HCT116 (cell line): Measurements from ENCODE around the gene GALNS. TPM values are rescaled to one million over a fixed set of nuclear protein-coding genes. Genes with fewer than 3 reads are reported as not detected.

Experiments
- ATAC-seq: fragments of 200-7000 bp; cut with Tn5 transposase; 2 replicates; pipeline ENCODE4 v1.9.1; 2020; ENCODE audit warnings: mild to moderate bottlenecking, moderate library complexity
- BruUV-seq: library from RNA; stranded (reverse); fragments of 400-500 nt; replicated peaks from 2 replicates; lab custom pipeline; 2021; lab: Mats Ljungman, UMichigan
- CTCF ChIA-PET: fragments of 300-600 bp; sonication (Branson Sonifier 250); formaldehyde crosslinking; loops from one replicate; lab custom pipeline; 2021; ENCODE audit warnings: antibody characterized with exemption; lab: Charles Lee
- POLR2A ChIA-PET: fragments of 300-600, 350-600 bp; sonication (Branson Sonifier 250); formaldehyde crosslinking; loops from one replicate; lab custom pipeline; 2021; ENCODE audit warnings: antibody characterized with exemption; lab: Charles Lee
- RAD21 ChIA-PET, 2 experiments: fragments of 300-600 bp; sonication (Branson Sonifier 250); formaldehyde crosslinking; loops; one replicate each; lab custom pipeline; 2023; ENCODE audit warnings: low total read pairs in 2 of 2; ENCODE audit not compliant: uncharacterized antibody in 2 of 2, unreplicated experiment in 2 of 2, low non-redundant PET in 1 of 2; lab: Charles Lee
- DNase-seq: peaks from one replicate; pipeline ENCODE4 v3.0.0-alpha.2; 2010; ENCODE audit warnings: low read depth, low spot score
- H2AFZ ChIP-seq: fragments of 200-600 bp; shearing (Covaris generic), sonication (generic); 2 replicates; pipeline ENCODE4 v1.6.1; 2017; ENCODE audit warnings: low read depth, mixed run types, mixed read lengths, antibody characterized with exemption, low read length; ENCODE audit not compliant: poor library complexity, severe bottlenecking
- H3K27ac ChIP-seq: 2 replicates; pipeline ENCODE4 v1.5.1; 2012; ENCODE audit warnings: low read depth, low read length
- H3K27me3 ChIP-seq: fragments of 200-600 bp; sonication (generic); 2 replicates; pipeline ENCODE4 v1.6.1; 2016; ENCODE audit warnings: mixed run types, low read length, mixed read lengths; ENCODE audit not compliant: insufficient read depth
- H3K36me3 ChIP-seq, 2 experiments: fragments of 200-500 bp in 1 of 2; fragments of 200-600 bp in 1 of 2; sonication (Bioruptor generic) in 1 of 2; sonication (generic) in 1 of 2; 2 replicates each; pipeline versions ENCODE4 v1.5.1 to v1.6.1; 2014 to 2016; ENCODE audit warnings: low read length in 2 of 2, inconsistent platforms in 1 of 2, mixed read lengths in 1 of 2, mixed run types in 1 of 2; ENCODE audit not compliant: insufficient read depth in 2 of 2, control insufficient read depth in 1 of 2
- H3K4me1 ChIP-seq, 2 experiments: fragments of 200-600 bp in 1 of 2; sonication (generic) in 1 of 2; 2 replicates each; pipeline versions ENCODE4 v1.5.1 to v1.6.1; 2012 to 2017; ENCODE audit warnings: low read length in 2 of 2, inconsistent platforms in 1 of 2, mild to moderate bottlenecking in 1 of 2, mixed read lengths in 1 of 2, mixed run types in 1 of 2, moderate library complexity in 1 of 2; ENCODE audit not compliant: insufficient read depth in 2 of 2, control insufficient read depth in 1 of 2
- H3K4me2 ChIP-seq: fragments of 200-600 bp; sonication (generic); 2 replicates; pipeline ENCODE4 v1.6.1; 2017; ENCODE audit warnings: mixed run types, low read length, mixed read lengths
- H3K4me3 ChIP-seq, 2 experiments: fragments of 200-600 bp in 1 of 2; sonication (generic) in 1 of 2; replicated peaks in 1 of 2; 2 replicates each; pipeline ENCODE4 v1.5.1; 2011 to 2016; ENCODE audit warnings: low read length in 2 of 2, control low read depth in 1 of 2, low read depth in 1 of 2, mild to moderate bottlenecking in 1 of 2, mixed read lengths in 1 of 2, mixed run types in 1 of 2
- H3K79me2 ChIP-seq: fragments of 200-600 bp; sonication (generic); 2 replicates; pipeline ENCODE4 v1.6.1; 2017; ENCODE audit warnings: mild to moderate bottlenecking, mixed run types, low read length, moderate library complexity, mixed read lengths; ENCODE audit not compliant: insufficient read depth
- H3K9ac ChIP-seq: fragments of 200-600 bp; sonication (generic); 2 replicates; pipeline ENCODE4 v1.6.1; 2016; ENCODE audit warnings: low read length, mixed read lengths
- H3K9me2 ChIP-seq: fragments of 200-600 bp; sonication (generic), shearing (Covaris generic); 2 replicates; pipeline ENCODE4 v1.6.1; 2017; ENCODE audit warnings: mixed run types, mild to moderate bottlenecking, moderate library complexity; ENCODE audit not compliant: insufficient read depth
- H3K9me3 ChIP-seq, 2 experiments: fragments of 200-500 bp in 1 of 2; fragments of 200-600 bp in 1 of 2; sonication (Bioruptor generic) in 1 of 2; sonication (generic) in 1 of 2; 2 replicates each; pipeline ENCODE4 v1.6.1; 2014 to 2017; ENCODE audit warnings: low read length in 2 of 2, mixed read lengths in 2 of 2, inconsistent platforms in 1 of 2, low read depth in 1 of 2, mild to moderate bottlenecking in 1 of 2, mixed run types in 1 of 2, moderate library complexity in 1 of 2; ENCODE audit not compliant: control insufficient read depth in 1 of 2, insufficient read depth in 1 of 2
- H4K20me1 ChIP-seq: fragments of 200-600 bp; sonication (generic), shearing (Covaris generic); 2 replicates; pipeline ENCODE4 v1.6.1; 2017; ENCODE audit warnings: mixed run types, mild to moderate bottlenecking, moderate library complexity; ENCODE audit not compliant: insufficient read depth
- CBX3 ChIP-seq: IDR thresholded peaks from 2 replicates; pipeline ENCODE4 v1.6.1; 2012; ENCODE audit warnings: low read depth
- EGR1 ChIP-seq: IDR thresholded peaks from 2 replicates; pipeline ENCODE4 v1.6.1; 2012; ENCODE audit warnings: low read depth
- ELF1 ChIP-seq: IDR thresholded peaks from 2 replicates; pipeline ENCODE4 v1.6.1; 2012; ENCODE audit warnings: low read depth, borderline replicate concordance
- FOSL1 ChIP-seq: IDR thresholded peaks from 2 replicates; pipeline ENCODE4 v1.6.1; 2012; ENCODE audit warnings: low read depth
- RAD21 ChIP-seq: IDR thresholded peaks from 2 replicates; pipeline ENCODE4 v1.6.1; 2012; ENCODE audit warnings: low read depth, mild to moderate bottlenecking
- SIN3A ChIP-seq: IDR thresholded peaks from 2 replicates; pipeline ENCODE4 v1.6.1; 2012; ENCODE audit warnings: low read depth
- SP1 ChIP-seq: IDR thresholded peaks from 2 replicates; pipeline ENCODE4 v1.6.1; 2012; ENCODE audit warnings: low read depth
- SRF ChIP-seq: IDR thresholded peaks from 2 replicates; pipeline ENCODE4 v1.6.1; 2012; ENCODE audit warnings: low read depth
- YY1 ChIP-seq: IDR thresholded peaks from 2 replicates; pipeline ENCODE4 v1.6.1; 2011; ENCODE audit warnings: low read length, low read depth, moderate library complexity, mild to moderate bottlenecking; ENCODE audit not compliant: insufficient replicate concordance; ENCODE audit errors: extremely low read depth
- ZNF274 ChIP-seq: fragments of 200-500 bp; sonication (Bioruptor generic); IDR thresholded peaks from 2 replicates; pipeline ENCODE4 v1.6.1; 2014; ENCODE audit warnings: mild to moderate bottlenecking, low read depth, low read length, inconsistent platforms
- intact Hi-C: fragments of 100-400 bp; cut with micrococcal nuclease; formaldehyde crosslinking; loops from 2 replicates; pipeline ENCODE4 v1.10.0; 2022
- total RNA-seq: library from RNA; stranded (reverse); gene quantifications from one replicate; pipeline ENCODE4 v1.2.1, GENCODE V29; 2021; ENCODE audit not compliant: unreplicated experiment
- TF ChIP-seq, protein P1 (sequence below): IDR thresholded peaks from 2 replicates; pipeline ENCODE4 v1.6.1; 2012

The GALNS gene
- total RNA-seq, 1 experiment from 2014 or later, result 44.6 TPM

DNA sequence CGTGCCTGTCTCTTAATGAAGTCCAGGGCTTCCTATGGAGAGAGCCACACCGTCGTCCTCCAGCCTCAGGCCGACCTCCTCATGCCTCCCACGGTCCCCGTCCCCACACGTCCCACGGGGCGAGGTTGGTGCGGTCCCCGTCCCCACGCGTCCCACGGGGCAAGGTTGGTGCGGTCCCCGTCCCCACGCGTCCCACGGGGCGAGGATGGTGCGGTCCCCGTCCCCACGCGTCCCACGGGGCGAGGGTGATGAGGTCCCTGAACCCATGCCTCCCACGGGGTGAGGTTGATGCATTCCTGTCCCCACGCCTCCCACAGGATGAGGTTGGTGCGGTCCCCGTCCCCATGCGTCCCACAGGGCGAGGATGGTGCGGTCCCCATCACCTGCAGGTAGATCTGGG is 20.9 kb downstream of the GALNS start (continued):
- TF ChIP-seq, protein P1, sequence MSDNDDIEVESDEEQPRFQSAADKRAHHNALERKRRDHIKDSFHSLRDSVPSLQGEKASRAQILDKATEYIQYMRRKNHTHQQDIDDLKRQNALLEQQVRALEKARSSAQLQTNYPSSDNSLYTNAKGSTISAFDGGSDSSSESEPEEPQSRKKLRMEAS, result no peak
- TF ChIP-seq CBX3 (no peak), SP1 (no peak), ELF1 (no peak), ZNF274 (no peak), EGR1 (no peak)

GRCh38 chr16:88835383-88835782 is 21.4 kb downstream of the GALNS start:
- Histone ChIP-seq H3K4me3 (no peak overlapping the region), H3K9me2 (no peaks in the 10 kb centered on the region), H3K4me1 (peaks cover 0 to 4% of the 10 kb centered on the region in 2 experiments; a peak in 1 of 4 replicates), H4K20me1 (no peaks in the 10 kb centered on the region), H3K4me2 (no peak overlapping the region), H3K79me2 (no peaks in the 10 kb centered on the region), H3K9ac (no peak overlapping the region), H3K27ac (no peak overlapping the region)
- ATAC-seq, result no peak
- no TSS peak for BruUV-seq
- ChIA-PET CTCF (no interaction called here), RAD21 (no interaction called here)
- TF ChIP-seq SRF, result no peak
- no peak for TF ChIP-seq RAD21
- TF ChIP-seq FOSL1, result no peak
- TF ChIP-seq SP1, result no peak
- no peak for TF ChIP-seq SIN3A
- TF ChIP-seq, all 23 proteins: peak for 0
- intact Hi-C loops, result no loop called here
- Histone ChIP-seq H3K36me3 (no peaks in the 10 kb centered on the region), H3K27me3 (no peaks in the 10 kb centered on the region), H2AFZ (no peak overlapping the region), H3K9me3 (no peaks in the 10 kb centered on the region)
- no peak for DNase-seq
- POLR2A ChIA-PET, result no interaction called here

GRCh38 chr16:88834670-88835069 is 22.1 kb downstream of the GALNS start:
- Histone ChIP-seq H3K9ac (no peak overlapping the region), H3K9me3 (no peaks in the 10 kb centered on the region), H3K27ac (no peak overlapping the region), H3K4me3 (no peak overlapping the region), H3K4me1 (peaks cover 0 to 4% of the 10 kb centered on the region in 2 experiments; a peak in 1 of 4 replicates), H3K4me2 (no peak overlapping the region)
- TF ChIP-seq YY1, result no peak
- TF ChIP-seq RAD21, result no peak
- TF ChIP-seq, all 23 proteins: peak for 0
- Histone ChIP-seq H4K20me1 (no peaks in the 10 kb centered on the region), H3K27me3 (no peaks in the 10 kb centered on the region), H3K36me3 (no peaks in the 10 kb centered on the region), H3K79me2 (no peaks in the 10 kb centered on the region), H2AFZ (no peak overlapping the region), H3K9me2 (no peaks in the 10 kb centered on the region)
- ChIA-PET RAD21 (no interaction called here), CTCF (no interaction called here), POLR2A (no interaction called here)
- no TSS peak for BruUV-seq
- intact Hi-C loops, result no loop called here
- DNase-seq, result no peak
- ATAC-seq, result no peak
